ENCODE data around the gene SLC41A3.

The SLC41A3 gene

DNA sequence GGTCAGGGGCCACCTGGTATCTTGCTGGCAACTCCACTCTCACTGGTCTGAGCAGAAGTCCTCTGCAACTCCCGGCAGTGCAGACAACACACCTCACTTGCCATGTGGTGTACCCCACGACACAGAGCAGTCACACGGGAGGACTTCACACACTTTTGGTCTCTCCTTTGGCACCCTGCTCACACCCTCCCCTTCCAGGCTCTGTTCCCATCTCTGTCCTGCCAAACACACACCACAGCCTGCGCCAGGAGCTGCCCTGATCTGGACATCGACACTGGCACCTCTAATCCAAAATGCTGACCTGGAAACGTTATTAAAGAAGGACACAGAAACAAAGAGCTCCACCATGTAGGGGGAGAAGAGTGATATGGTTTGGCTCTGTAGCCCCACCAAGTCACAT is 57.2 kb downstream of the SLC41A3 start:
- DNase-seq (ENCODE audit: low read depth in 3 of 3) = no peak

DNA sequence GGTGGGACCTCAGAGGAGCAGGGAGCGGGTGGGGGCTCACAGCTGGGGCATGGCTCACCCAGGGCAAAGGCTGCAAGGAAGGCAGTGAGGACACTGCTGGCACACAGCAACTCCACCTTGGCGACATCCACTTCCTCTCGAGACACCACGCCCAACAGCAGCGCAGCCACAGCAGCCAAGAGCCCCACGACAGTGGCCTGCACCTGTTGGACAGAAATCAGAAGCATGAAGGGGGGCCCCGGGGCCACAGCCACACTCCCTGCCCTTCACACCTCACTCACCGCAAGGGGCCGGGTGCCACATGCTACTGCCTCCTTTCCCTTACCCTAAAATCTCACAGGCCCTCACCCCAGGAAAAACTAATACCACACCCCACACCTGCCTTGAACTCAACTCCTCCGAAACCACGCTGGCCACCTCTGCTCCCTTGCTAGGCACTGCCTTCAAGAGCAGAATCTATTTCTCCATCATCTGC is 57.6 kb downstream of the SLC41A3 start:
- no peak for DNase-seq (ENCODE audit: low read depth in 3 of 3)

- DNase-seq (ENCODE audit: low read depth in 3 of 3) = no peak
Observed at GRCh38 chr3:126025862-126026261, 58.1 kb downstream of the SLC41A3 start.

DNA sequence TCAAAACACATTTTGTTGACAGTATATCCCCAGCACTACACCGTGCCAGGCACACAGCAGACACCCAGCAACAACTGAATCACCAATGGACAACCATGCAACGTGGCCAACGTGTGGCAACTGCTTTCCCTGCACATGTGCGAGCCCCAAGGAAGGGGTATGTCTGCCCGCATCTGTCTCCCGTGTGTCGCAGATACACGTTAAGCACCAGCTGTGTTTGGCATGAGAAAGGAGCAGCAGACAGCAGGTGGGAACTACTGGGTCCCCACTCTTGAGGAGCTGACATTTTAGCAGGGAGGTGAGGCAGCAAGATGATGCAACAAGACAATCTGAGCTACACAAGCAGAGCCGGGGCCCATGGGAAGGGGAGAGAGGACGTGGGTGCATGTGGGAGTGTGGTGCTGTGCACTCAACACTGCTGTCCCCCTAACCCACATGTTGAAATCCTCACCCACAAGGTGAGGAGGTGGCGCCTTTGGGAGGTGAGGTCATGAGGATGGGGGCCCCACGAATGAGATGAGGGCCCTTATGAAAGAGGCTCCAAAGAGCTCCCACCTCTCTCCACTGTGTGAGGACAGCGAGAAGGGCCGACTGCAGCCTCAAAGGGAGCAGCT is 58.7 kb downstream of the SLC41A3 start:
- DNase-seq (ENCODE audit: low read depth in 3 of 3) = no peak

- no peak for DNase-seq (ENCODE audit: low read depth in 3 of 3)
Observed at GRCh38 chr3:126024049-126024854, 59.7 kb downstream of the SLC41A3 start.

DNA sequence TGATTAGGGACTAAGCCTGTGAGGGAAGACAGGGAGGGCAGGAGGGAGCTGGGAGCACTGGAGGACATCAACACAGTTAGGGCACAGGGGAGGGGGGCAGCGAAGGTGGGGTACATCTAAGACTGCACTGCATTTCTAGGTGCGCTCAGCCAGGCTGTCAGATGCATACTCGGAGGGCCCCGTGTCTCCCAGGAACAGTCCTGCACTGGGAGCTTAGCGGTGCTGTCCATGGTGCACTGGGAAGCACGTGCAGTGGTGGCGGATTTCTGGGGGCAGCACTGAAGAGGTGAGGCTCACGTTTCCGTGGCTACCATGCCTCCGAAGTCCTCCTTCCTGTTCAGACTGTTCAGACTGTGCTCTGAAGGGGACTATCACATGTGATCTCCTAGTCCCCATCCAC is 60.5 kb downstream of the SLC41A3 start:
- no peak for DNase-seq (ENCODE audit: low read depth in 3 of 3)

GRCh38 chr3:126022741-126023359 is 61.1 kb downstream of the SLC41A3 start:
- DNase-seq (ENCODE audit: low read depth in 3 of 3) = no peak

DNA sequence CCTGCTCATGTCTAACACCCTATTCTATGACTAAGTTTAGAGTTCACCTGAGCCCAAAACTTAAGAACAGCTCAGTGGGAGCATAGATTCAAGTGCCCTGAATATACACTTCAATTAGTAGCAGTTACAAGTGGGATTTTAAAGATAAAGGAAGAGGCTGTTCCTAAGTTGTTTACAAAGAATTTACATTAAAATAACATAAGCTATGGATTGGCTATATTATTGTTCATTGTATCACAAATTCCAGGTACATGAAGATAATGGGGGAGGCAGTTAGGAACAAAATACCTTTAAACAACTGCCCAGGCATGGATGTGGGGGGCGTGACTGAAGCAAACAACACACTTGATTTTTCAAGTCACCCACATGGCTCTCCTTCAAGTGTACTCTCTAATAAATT is 62.2 kb downstream of the SLC41A3 start:
- no peak for DNase-seq (ENCODE audit: low read depth in 3 of 3)

DNA sequence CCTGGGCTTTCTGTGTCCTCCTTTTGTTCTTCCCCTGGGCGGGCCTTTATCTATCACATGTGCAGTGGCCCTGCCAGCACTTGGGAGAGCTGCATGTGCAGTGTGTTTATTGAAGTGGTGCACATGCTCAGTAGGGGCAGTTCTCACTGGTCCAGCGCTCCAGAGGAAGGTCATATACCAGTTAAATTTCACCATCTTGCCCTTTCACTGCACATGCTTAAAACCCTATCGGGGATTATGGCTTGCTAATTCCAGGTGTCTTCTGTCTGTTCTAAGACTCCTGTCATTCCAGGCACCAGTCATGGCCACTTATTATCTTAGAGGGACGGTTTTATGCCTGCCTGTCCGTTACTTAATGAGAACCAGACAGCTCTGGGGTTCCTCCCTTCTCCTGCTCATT is 62.7 kb downstream of the SLC41A3 start:
- DNase-seq (ENCODE audit: low read depth in 3 of 3) = no peak

DNA sequence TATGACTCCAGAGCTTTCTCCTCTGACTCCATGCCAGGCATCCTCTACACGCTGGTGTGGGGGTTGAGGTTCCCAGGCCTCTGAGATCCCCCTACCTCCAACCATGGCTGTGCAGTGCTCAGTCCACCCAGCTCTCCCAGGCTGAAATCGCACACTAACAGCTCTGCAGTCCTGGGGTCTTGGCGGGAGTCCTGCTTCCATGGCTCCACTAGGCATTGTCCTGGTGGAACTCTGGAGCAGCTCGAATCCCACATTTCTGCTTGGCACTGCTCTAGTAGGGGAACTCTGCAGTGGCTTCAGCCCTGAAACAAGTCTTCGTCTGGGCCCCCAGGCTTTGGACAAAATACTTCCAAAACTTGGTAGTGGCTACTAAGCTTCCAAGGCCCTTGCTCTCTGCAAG is 64.2 kb downstream of the SLC41A3 start:
- DNase-seq (ENCODE audit: low read depth in 3 of 3) = no peak

DNA sequence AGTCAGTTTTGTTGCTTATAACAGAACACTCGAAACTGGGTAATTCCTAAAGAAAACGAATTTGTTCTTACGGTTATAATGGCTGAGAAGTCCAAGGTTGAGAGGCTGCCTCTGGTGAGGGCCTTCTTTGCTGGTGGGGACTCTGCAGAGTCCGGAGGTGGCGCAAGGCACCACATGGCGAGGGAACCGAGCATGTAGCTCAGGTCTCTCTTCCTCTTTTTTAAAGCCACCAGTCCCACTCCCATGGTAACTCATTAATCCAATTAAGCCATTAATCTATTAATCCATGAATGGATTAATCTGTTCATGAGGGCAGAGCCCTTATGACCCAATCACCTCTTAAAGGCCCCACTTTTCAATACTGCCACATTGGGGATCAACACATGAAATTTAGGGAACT is 64.9 kb downstream of the SLC41A3 start:
- no peak for DNase-seq (ENCODE audit: low read depth in 3 of 3)

GRCh38 chr3:126018545-126018944 is 65.4 kb downstream of the SLC41A3 start:
- no peak for DNase-seq (ENCODE audit: low read depth in 3 of 3)

DNA sequence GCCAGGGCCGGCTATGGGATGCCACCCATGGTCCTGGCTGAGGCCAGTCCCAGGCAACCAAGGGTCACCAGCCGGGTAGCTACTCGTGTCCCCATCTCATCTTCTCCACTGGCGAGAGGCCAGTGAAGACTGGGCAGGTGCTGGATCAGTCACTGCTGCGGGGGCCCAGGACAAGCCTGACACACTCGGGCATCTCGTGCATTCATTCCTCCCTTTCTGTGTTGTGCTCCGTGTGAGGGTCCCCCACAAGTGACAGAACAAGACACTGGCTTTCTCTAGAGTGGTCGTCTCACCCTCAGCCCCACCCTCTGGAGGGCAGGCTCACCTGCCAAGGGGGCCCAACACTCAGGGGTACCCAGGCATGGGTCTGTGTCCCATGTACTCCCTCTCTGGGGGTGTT is 66.6 kb downstream of the SLC41A3 start:
- DNase-seq (ENCODE audit: low read depth in 3 of 3) = no peak

DNA sequence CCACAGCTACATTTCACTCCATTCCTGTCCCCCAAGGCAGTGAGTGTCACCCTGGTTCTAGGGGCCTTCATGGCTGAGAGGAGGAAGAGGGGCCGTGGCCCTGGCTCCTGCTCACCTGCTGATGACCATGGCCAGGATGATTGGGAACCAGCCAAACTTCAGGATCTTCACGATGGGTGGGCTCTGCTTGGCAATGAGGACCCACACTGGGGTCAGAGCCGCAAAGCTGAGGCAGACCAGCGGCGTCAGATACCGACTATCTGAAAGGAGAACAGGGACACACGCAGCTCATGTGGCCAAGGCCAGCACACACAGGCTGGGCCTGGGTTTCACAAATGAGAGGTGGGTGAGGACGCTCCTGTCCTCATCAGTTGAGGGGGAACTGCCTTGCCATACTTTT is 67.3 kb downstream of the SLC41A3 start:
- DNase-seq (ENCODE audit: low read depth in 3 of 3) = no peak

DNA sequence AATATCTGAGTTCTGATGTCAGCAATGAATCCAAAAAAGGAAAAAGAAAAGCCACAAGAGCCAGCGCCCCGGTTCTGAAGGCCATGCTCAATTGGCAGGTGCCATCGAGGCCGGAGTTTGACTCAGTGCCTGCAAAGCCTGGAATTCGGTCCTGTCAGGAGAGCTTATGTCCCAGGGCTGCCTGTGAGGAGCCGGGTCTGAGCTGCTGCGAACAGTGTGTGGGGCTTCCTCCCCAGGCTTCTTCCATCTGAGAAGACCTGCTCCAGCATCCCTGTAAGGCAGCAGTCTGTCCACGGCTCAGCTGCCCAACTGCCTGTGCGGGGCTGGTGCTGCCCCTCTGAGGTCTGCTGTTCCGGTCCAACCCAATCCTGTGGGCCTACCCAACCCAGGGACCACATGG is 68.8 kb downstream of the SLC41A3 start:
- no peak for DNase-seq (ENCODE audit: low read depth in 3 of 3)

DNA sequence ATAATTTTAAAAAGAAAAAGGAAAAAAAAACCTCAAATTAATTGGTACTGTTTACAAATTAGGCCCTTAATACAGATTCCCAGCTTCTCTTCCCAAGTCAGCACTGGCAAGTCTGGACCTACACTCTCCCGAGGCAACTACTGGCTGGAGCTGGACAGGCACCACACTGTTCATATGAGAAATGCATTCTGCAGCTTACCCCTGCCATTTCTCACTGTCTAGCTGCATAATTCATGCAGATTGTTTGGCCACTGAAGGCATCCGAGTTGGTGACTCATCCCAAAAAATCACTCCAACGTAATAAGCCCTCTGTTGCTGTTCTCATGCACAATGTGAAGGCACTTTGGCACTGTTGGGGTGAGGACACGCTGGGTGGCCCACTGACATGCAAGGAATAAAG is 69.7 kb downstream of the SLC41A3 start:
- no peak for DNase-seq (ENCODE audit: low read depth in 3 of 3)

DNA sequence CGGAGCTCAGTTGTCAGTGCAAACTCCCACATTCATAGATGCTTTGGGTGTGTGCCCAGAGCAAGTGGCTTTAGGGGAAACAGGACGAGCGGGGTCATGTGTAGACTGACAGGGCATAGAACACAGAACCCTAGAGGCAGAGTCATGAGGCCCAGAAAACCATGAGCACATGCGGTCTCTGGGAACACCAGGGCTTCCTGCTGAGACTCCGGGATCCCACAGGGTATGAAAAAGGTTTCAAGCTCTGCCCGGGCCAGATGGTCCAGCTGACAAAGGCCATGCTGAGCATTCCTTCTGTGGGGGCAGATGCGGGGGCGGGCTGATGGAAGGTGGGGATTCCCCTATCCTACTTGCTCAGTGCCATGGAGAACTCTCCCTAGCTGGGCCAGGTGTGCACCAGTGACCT is 70.2 kb downstream of the SLC41A3 start:
- no peak for DNase-seq (ENCODE audit: low read depth in 3 of 3)

DNA sequence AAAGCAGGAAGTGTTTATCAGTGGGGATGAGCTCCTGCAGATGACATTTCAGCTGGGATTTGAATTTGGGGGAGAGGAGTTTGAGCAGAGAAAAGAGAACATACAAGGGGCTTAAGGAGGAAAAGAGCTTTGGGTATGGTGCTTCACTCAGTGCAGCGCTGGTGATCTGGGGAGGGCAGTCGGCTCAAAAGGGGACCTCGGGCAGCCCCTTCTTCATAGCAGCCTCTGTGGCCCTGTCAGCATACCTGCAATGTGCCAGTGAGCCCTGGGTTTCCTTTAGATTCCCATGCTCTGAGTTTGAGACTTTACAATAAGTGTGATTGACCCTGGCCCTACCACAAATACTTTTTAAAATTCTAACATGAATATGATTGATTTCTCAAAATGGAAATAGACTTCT is 74.7 kb downstream of the SLC41A3 start:
- DNase-seq (ENCODE audit: low read depth in 3 of 3) = no peak

DNA sequence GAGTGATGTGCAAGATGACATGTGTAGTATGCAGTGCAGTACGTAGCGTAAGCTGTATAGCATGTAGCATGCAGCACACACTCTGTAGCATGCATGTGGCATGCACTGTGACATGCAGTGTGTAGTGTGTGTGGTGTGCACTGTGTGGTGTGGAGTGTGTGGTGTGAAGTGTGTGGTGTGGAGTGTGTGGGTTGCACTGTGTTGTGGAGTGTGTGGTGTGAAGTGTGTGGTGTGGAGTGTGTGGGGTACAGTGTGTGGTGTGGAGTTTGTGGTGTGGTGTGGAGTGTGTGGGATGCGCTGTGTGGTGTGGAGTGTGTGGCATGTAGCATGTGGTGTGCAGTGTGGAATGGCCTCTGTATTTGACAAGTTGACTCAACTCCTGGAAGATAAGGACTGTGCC is 75.7 kb downstream of the SLC41A3 start:
- DNase-seq (ENCODE audit: low read depth in 3 of 3) = no peak

DNA sequence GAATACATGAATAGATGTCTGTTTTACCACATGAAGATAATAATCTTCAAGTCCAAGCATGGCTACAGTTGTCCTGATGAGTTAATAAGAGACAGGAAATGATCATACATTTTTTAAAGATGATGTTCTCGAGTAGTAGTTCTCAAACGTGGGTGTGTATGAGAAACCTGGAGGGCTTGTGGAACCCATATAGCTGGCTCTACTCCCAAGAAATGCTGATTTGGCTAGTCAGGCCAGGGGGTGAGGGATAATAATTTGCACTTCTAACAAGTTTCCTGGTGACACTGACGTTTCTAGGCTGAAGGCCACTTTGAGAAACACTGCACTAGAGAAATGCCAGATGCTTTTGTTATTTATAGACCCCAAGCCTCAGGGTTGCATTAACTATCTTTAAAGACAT is 78.0 kb downstream of the SLC41A3 start:
- no peak for DNase-seq (ENCODE audit: low read depth in 3 of 3)

- no peak for DNase-seq (ENCODE audit: low read depth in 3 of 3)
Observed at GRCh38 chr3:126004692-126005091, 79.2 kb downstream of the SLC41A3 start.

- DNase-seq (ENCODE audit: low read depth in 3 of 3) = no peak
Observed at GRCh38 chr3:126004217-126004616, 79.7 kb downstream of the SLC41A3 start.
